MM.1S (cell line): ENCODE results near the gene FYB1.

Source experiments
- EZH2 ChIP-seq: fragments of 300-600 bp; sonication (generic); optimal IDR thresholded peaks from 2 replicates; pipeline ENCODE3; 2017; ENCODE audit warnings: low read depth, mild to moderate bottlenecking, antibody characterized with exemption, low read length, mixed read lengths
- TF ChIP-seq, protein P1 (sequence below): fragments of 300-600 bp; sonication (generic); IDR thresholded peaks from 2 replicates; pipeline ENCODE4 v1.5.1; 2016; ENCODE audit warnings: antibody characterized with exemption, low read length, mixed read lengths

DNA sequence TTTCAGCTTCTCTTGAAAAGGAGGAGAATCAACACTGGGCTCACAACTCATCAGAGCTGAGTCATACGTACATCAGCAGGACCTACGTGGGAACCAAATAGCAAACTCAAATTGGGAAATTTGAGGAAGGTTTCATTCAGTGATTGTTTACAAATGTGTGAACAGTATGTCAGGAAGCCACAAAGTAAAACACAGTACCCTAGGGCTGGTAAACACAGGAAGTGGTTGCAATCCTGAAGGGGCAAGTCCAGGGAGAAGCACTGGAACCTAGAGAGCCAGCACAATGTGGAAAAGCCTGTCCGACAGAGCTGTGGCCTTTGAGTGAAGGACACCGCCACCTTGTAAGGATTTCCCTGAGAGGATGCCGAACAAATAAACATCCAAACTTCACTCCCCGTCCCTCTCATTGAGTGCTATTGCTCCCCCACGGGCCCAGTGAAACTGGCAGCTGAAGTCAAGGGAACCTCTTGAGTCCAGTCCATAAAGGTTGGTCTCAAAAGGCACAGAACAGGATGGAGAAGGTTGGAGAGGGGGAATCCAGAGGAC, 118.4 kb downstream of the FYB1 start:
- TF ChIP-seq EZH2, result no peak
- TF ChIP-seq, protein P1, sequence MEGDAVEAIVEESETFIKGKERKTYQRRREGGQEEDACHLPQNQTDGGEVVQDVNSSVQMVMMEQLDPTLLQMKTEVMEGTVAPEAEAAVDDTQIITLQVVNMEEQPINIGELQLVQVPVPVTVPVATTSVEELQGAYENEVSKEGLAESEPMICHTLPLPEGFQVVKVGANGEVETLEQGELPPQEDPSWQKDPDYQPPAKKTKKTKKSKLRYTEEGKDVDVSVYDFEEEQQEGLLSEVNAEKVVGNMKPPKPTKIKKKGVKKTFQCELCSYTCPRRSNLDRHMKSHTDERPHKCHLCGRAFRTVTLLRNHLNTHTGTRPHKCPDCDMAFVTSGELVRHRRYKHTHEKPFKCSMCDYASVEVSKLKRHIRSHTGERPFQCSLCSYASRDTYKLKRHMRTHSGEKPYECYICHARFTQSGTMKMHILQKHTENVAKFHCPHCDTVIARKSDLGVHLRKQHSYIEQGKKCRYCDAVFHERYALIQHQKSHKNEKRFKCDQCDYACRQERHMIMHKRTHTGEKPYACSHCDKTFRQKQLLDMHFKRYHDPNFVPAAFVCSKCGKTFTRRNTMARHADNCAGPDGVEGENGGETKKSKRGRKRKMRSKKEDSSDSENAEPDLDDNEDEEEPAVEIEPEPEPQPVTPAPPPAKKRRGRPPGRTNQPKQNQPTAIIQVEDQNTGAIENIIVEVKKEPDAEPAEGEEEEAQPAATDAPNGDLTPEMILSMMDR, result no peak
